OCI-LY7 (cell line): ENCODE results near the gene P2RX1. TPM values are rescaled to one million over a fixed set of nuclear protein-coding genes. Genes with fewer than 3 reads are reported as not detected.

Experiments
- BruUV-seq: library from RNA; stranded (reverse); fragments of 400-500 nt; replicated peaks from 2 replicates; lab custom pipeline; 2021; lab: Mats Ljungman, UMichigan
- CTCF ChIA-PET: fragments of 300-600 bp; sonication (Branson Sonifier 250); formaldehyde crosslinking; loops from one replicate; lab custom pipeline; 2022; ENCODE audit warnings: antibody characterized with exemption; ENCODE audit not compliant: unreplicated experiment; lab: Charles Lee
- POLR2A ChIA-PET: fragments of 300-600 bp; sonication (Branson Sonifier 250); formaldehyde crosslinking; loops from one replicate; lab custom pipeline; 2022; ENCODE audit warnings: antibody characterized with exemption; lab: Charles Lee
- DNase-seq: peaks from one replicate; pipeline ENCODE4 v3.0.0-alpha.2; 2015; ENCODE audit warnings: low spot score
- H2AFZ ChIP-seq: fragments of 200-600 bp; sonication (generic), shearing (Covaris generic); 2 replicates; pipeline ENCODE4 v1.6.1; 2014; ENCODE audit warnings: mild to moderate bottlenecking, antibody characterized with exemption, low read length, moderate library complexity
- H3K27ac ChIP-seq: fragments of 200-600 bp; sonication (generic); 2 replicates; pipeline ENCODE4 v1.5.1; 2014; ENCODE audit warnings: mixed run types, low read depth, mild to moderate bottlenecking, moderate library complexity, low read length, inconsistent platforms; ENCODE audit not compliant: poor library complexity, severe bottlenecking
- H3K36me3 ChIP-seq: fragments of 200-600 bp; sonication (generic); 2 replicates; pipeline ENCODE4 v1.6.1; 2014; ENCODE audit warnings: mild to moderate bottlenecking, antibody characterized with exemption, low read length, moderate library complexity, mixed read lengths; ENCODE audit not compliant: insufficient read depth
- H3K4me1 ChIP-seq: fragments of 200-600 bp; sonication (generic); 2 replicates; pipeline ENCODE4 v1.5.1; 2014; ENCODE audit warnings: mild to moderate bottlenecking, low read length; ENCODE audit not compliant: insufficient read depth, poor library complexity, severe bottlenecking
- H3K4me2 ChIP-seq: fragments of 200-600 bp; sonication (generic); 2 replicates; pipeline ENCODE4 v1.6.1; 2014; ENCODE audit warnings: mild to moderate bottlenecking, low read length
- H3K4me3 ChIP-seq: fragments of 200-600 bp; sonication (generic); 2 replicates; pipeline ENCODE4 v1.5.1; 2014; ENCODE audit warnings: mild to moderate bottlenecking, low read depth, low read length; ENCODE audit not compliant: poor library complexity, severe bottlenecking
- H3K79me2 ChIP-seq: fragments of 200-600 bp; sonication (generic); 2 replicates; pipeline ENCODE4 v1.6.1; 2016; ENCODE audit warnings: low read depth, mild to moderate bottlenecking, low read length, moderate library complexity, mixed read lengths; ENCODE audit not compliant: insufficient read depth
- H3K9me2 ChIP-seq: fragments of 200-600 bp; sonication (generic); 2 replicates; pipeline ENCODE4 v1.6.1; 2016; ENCODE audit warnings: mild to moderate bottlenecking, low read length, mixed read lengths; ENCODE audit not compliant: insufficient read depth
- H3K9me3 ChIP-seq: fragments of 200-600 bp; sonication (generic); 2 replicates; pipeline ENCODE4 v1.6.1; 2014; ENCODE audit warnings: mild to moderate bottlenecking, mixed run types, low read length, mixed read lengths
- H4K20me1 ChIP-seq: fragments of 200-600 bp; sonication (generic); 2 replicates; pipeline ENCODE4 v1.6.1; 2014; ENCODE audit warnings: mild to moderate bottlenecking, antibody characterized with exemption, low read length, moderate library complexity, mixed read lengths; ENCODE audit not compliant: insufficient read depth
- CTCF ChIP-seq: fragments of 200-600 bp; sonication (generic); conservative IDR thresholded peaks from 2 replicates; pipeline ENCODE4 v1.5.1; 2014; ENCODE audit warnings: mild to moderate bottlenecking, antibody characterized with exemption, low read length, moderate library complexity, mixed read lengths
- EZH2phosphoT487 ChIP-seq: fragments of 200-600 bp; sonication (generic); IDR thresholded peaks from 2 replicates; pipeline ENCODE4 v1.6.1; 2018; ENCODE audit warnings: low read depth, borderline replicate concordance, mild to moderate bottlenecking, mixed run types, antibody characterized with exemption, low read length, moderate library complexity, mixed read lengths
- intact Hi-C: fragments of 100-400 bp; cut with micrococcal nuclease; formaldehyde crosslinking; loops from one replicate; pipeline ENCODE4 v1.10.0; 2022; ENCODE audit not compliant: unreplicated experiment
- total RNA-seq, 2 experiments: library from RNA; depleted of rRNA in 1 of 2; stranded (reverse); fragments of >200 nt in 1 of 2; shearing (Covaris generic) in 1 of 2; gene quantifications; 2 replicates each; pipeline ENCODE4 v1.2.3, GENCODE V29; 2014 to 2022

P2RX1 gene
- total RNA-seq, 2 experiments from 2014 or later = 0.69 to 4.5 TPM

GRCh38 chr17:3951420-3951819 is 35.2 kb upstream of the P2RX1 start:
- ChIA-PET CTCF (no interaction called here), POLR2A (no interaction called here)
- no peak overlapping the region for H2AFZ ChIP-seq
- TF ChIP-seq EZH2phosphoT487 (no peak), CTCF (no peak)
- intact Hi-C loops = no loop called here
- no peak overlapping the region for H3K4me3 ChIP-seq
- H3K36me3 ChIP-seq = peaks cover 93% of the 10 kb centered on the region
- H3K9me3 ChIP-seq = no peaks in the 10 kb centered on the region
- H3K4me1 ChIP-seq = peaks cover 1% of the 10 kb centered on the region
- DNase-seq = no peak
- no peaks in the 10 kb centered on the region; the same call in 1 of the 2 replicates for H4K20me1 ChIP-seq
- BruUV-seq = no TSS peak
- no peak overlapping the region for H3K4me2 ChIP-seq
- no peak overlapping the region for H3K27ac ChIP-seq
- no peaks in the 10 kb centered on the region for H3K9me2 ChIP-seq
- H3K79me2 ChIP-seq = peaks cover 28% of the 10 kb centered on the region

DNA sequence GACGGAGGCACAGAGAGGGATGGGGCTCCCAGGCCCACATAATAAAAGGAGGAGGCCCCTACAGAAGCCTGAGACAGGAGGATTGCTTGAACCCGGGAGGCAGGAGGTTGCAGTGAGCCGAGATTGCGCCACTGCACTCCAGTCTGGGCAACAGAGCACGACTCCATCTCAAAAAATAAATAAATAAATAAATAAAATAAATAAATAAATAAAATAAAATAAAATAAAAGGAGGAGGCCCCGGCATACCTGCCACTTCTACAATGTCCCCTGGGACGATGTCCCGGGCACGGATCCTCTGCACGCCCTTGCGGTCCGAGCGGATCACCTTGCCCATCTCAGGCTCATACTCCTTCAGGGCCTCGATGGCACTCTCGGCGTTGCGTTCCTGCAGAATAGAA is 34.7 kb upstream of the P2RX1 start:
- intact Hi-C loops = no loop called here
- ChIA-PET POLR2A (no interaction called here), CTCF (no interaction called here)
- H4K20me1 ChIP-seq = no peaks in the 10 kb centered on the region
- no peak overlapping the region for H2AFZ ChIP-seq
- peaks cover 93% of the 10 kb centered on the region for H3K36me3 ChIP-seq
- no TSS peak for BruUV-seq
- H3K4me3 ChIP-seq = no peak overlapping the region
- H3K4me1 ChIP-seq = no peaks in the 10 kb centered on the region
- H3K9me3 ChIP-seq = no peaks in the 10 kb centered on the region
- no peak for TF ChIP-seq EZH2phosphoT487
- TF ChIP-seq CTCF = no peak
- no peak overlapping the region for H3K27ac ChIP-seq
- DNase-seq = no peak
- H3K79me2 ChIP-seq = peaks cover 24% of the 10 kb centered on the region
- H3K4me2 ChIP-seq = no peak overlapping the region
- no peaks in the 10 kb centered on the region for H3K9me2 ChIP-seq

- no TSS peak for BruUV-seq
- CTCF ChIA-PET = no interaction called here
- Histone ChIP-seq H3K79me2 (peaks cover 22% of the 10 kb centered on the region), H3K36me3 (peaks cover 94% of the 10 kb centered on the region), H3K4me2 (no peak overlapping the region), H2AFZ (no peak overlapping the region), H3K9me2 (no peaks in the 10 kb centered on the region), H3K27ac (no peak overlapping the region), H3K4me3 (no peak overlapping the region), H3K9me3 (no peaks in the 10 kb centered on the region), H3K4me1 (no peaks in the 10 kb centered on the region), H4K20me1 (no peaks in the 10 kb centered on the region)
- intact Hi-C loops = no loop called here
- POLR2A ChIA-PET = no interaction called here
- DNase-seq = no peak
- no peak for TF ChIP-seq EZH2phosphoT487
- TF ChIP-seq CTCF = no peak
Measured at GRCh38 chr17:3950584-3950983, 34.3 kb upstream of the P2RX1 start.
